ENCODE measurements around the gene CENPT. TPM values are rescaled to one million over a fixed set of nuclear protein-coding genes. Genes with fewer than 3 reads are reported as not detected.
A peak's percentile ranks its signal among the peaks of the same experiment; 100 is the strongest.

CENPT gene
- total and polyA plus RNA-seq, 2 of the 13 experiments (the other 11 are each of a cell fraction or from before 2014, with no cell fraction given): 40.9 to 43.3 TPM

GRCh38 chr16:67872631-67873434 lies 25.3 kb upstream of the CENPT start, which contains the start of gene EDC4 (continued):
- TF ChIP-seq ZFP37 (CRISPR knock-in tag; IDR thresholded peaks at IDR 0.05; ENCODE audit: borderline replicate concordance) (0 out of 2 replicates have a peak, but pooled peaks have one; percentile 53), ZNF570 (CRISPR knock-in tag; IDR thresholded peaks at IDR 0.05; ENCODE audit: borderline replicate concordance) (no peak; the same call in 1 of the 2 replicates), ZBTB2 (CRISPR knock-in tag; IDR thresholded peaks at IDR 0.05; ENCODE audit: low read depth) (peak; percentile 86), ZFP91 (CRISPR knock-in tag; IDR thresholded peaks at IDR 0.05; ENCODE audit: borderline replicate concordance) (peak; percentile 97), ZBTB49 (CRISPR knock-in tag; IDR thresholded peaks at IDR 0.05; ENCODE audit: borderline replicate concordance) (no peak), NR2C2 (CRISPR knock-in tag; IDR thresholded peaks at IDR 0.05; ENCODE audit: borderline replicate concordance) (peak; percentile 90), ZEB1 (IDR thresholded peaks at IDR 0.05; ENCODE audit: insufficient replicate concordance, low read depth) (peak; percentile 79), HMGA1 (CRISPR knock-in tag; conservative IDR thresholded peaks at IDR 0.05) (no peak), HOXD1 (CRISPR knock-in tag; IDR thresholded peaks at IDR 0.05) (peak; percentile 82), ZSCAN9 (CRISPR knock-in tag; IDR thresholded peaks at IDR 0.05; ENCODE audit: borderline replicate concordance) (peak; percentile 78), ZNF12 (CRISPR knock-in tag; IDR thresholded peaks at IDR 0.05) (peak; percentile 14; the same call in 1 of the 2 replicates), ZNF367 (CRISPR knock-in tag; IDR thresholded peaks at IDR 0.05; ENCODE audit: borderline replicate concordance) (peak; percentile 35; the same call in 1 of the 2 replicates), ZSCAN5A (CRISPR knock-in tag; IDR thresholded peaks at IDR 0.05; ENCODE audit: borderline replicate concordance) (peak; percentile 65; the same call in 1 of the 2 replicates)
- TF ChIP-seq, protein P1, sequence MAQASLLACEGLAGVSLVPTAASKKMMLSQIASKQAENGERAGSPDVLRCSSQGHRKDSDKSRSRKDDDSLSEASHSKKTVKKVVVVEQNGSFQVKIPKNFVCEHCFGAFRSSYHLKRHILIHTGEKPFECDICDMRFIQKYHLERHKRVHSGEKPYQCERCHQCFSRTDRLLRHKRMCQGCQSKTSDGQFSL (CRISPR knock-in tag; IDR thresholded peaks at IDR 0.05): 0 out of 2 replicates have a peak, but pooled peaks have one; percentile 42
- TF ChIP-seq, protein P2, sequence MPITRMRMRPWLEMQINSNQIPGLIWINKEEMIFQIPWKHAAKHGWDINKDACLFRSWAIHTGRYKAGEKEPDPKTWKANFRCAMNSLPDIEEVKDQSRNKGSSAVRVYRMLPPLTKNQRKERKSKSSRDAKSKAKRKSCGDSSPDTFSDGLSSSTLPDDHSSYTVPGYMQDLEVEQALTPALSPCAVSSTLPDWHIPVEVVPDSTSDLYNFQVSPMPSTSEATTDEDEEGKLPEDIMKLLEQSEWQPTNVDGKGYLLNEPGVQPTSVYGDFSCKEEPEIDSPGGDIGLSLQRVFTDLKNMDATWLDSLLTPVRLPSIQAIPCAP (CRISPR knock-in tag; IDR thresholded peaks at IDR 0.05; ENCODE audit: low read depth): no peak
- TF ChIP-seq, protein P3, sequence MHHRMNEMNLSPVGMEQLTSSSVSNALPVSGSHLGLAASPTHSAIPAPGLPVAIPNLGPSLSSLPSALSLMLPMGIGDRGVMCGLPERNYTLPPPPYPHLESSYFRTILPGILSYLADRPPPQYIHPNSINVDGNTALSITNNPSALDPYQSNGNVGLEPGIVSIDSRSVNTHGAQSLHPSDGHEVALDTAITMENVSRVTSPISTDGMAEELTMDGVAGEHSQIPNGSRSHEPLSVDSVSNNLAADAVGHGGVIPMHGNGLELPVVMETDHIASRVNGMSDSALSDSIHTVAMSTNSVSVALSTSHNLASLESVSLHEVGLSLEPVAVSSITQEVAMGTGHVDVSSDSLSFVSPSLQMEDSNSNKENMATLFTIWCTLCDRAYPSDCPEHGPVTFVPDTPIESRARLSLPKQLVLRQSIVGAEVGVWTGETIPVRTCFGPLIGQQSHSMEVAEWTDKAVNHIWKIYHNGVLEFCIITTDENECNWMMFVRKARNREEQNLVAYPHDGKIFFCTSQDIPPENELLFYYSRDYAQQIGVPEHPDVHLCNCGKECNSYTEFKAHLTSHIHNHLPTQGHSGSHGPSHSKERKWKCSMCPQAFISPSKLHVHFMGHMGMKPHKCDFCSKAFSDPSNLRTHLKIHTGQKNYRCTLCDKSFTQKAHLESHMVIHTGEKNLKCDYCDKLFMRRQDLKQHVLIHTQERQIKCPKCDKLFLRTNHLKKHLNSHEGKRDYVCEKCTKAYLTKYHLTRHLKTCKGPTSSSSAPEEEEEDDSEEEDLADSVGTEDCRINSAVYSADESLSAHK (CRISPR knock-in tag; IDR thresholded peaks at IDR 0.05; ENCODE audit: borderline replicate concordance): 0 out of 2 replicates have a peak, but pooled peaks have one; percentile 58
